ENCODE data around the gene MND1. TPM values are rescaled to one million over a fixed set of nuclear protein-coding genes. Genes with fewer than 3 reads are reported as not detected.

The MND1 gene, protein sequence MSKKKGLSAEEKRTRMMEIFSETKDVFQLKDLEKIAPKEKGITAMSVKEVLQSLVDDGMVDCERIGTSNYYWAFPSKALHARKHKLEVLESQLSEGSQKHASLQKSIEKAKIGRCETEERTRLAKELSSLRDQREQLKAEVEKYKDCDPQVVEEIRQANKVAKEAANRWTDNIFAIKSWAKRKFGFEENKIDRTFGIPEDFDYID
- total RNA-seq: 0.50 and 0.59 TPM in 2 replicates

DNA sequence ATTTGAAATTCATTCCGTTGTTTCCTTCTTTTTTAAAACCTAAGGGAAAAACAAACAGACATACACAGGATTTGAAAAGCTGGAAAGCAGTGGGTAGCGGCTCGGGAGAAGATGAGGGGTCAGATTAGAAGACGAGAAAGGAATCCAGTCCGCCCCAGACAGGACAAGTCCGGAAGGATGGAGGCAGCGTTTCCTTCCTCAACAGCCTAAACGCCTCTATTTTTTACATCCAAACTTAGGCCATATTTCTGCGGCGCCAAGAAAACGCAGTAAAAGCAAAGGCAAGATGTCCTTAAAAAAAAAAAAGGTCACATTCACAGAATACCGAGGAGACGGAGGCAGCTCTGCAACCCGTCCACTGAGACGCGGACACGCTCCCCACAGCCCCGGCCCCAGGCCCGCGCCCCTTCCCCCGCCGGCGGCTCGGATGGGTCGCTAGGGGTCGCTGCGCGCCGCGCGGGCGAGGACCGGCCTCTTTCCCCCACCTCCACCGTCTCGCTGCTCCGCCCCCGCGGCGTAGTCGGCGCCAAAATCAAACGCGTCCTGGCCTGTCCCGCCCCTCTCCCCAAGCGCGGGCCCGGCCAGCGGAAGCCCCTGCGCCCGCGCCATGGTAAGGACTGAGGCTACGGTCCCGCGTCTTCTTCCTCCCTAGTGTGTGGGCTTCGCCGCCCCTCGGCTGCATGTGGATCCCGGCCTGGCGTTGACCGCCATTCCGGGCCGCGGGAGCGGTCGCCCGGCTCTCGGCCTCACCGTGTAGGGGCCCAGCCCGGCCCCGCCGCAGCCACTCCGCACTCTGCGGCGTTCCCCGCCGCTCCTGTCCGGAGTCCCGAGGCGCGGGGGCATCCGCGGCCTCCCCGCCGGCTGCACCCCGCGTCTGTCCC, at the start of gene MND1:
TSS of gene MND1 (plus strand) at position 558 of the 881 bp plus-strand sequence. CDS start at position 608, 50 bp downstream.

Other genes starting within 250 kb of the MND1 start
- 19.0 and 22.9 TPM in 2 replicates for gene TRIM2, start 140.2 kb upstream of the MND1 start, total RNA-seq
- gene TMEM131L, start 121.7 kb downstream of the MND1 start, total RNA-seq: 6.3 and 7.4 TPM in 2 replicates

All from cardiac ventricle fibroblast (primary cell).